Ishikawa (cell line): ENCODE data around the gene RIOK1.

Experiments used
- CEBPB ChIP-seq: IDR thresholded peaks from 2 replicates; pipeline ENCODE4 v1.6.1; 2012
- CREB1 ChIP-seq: IDR thresholded peaks from 2 replicates; pipeline ENCODE4 v1.6.1; 2012; ENCODE audit warnings: low read depth
- EGR1 ChIP-seq: IDR thresholded peaks from 2 replicates; pipeline ENCODE4 v1.6.1; 2012
- EP300 ChIP-seq: IDR thresholded peaks from 2 replicates; pipeline ENCODE4 v1.6.1; 2012; ENCODE audit warnings: borderline replicate concordance
- FOXM1 ChIP-seq: IDR thresholded peaks from 2 replicates; pipeline ENCODE4 v1.6.1; 2012; ENCODE audit warnings: low read depth, borderline replicate concordance
- MAX ChIP-seq: IDR thresholded peaks from 2 replicates; pipeline ENCODE4 v1.6.1; 2012
- NFIC ChIP-seq: IDR thresholded peaks from 2 replicates; pipeline ENCODE4 v1.6.1; 2012
- RAD21 ChIP-seq: IDR thresholded peaks from 2 replicates; pipeline ENCODE4 v1.6.1; 2012; ENCODE audit warnings: low read depth
- TAF1 ChIP-seq: IDR thresholded peaks from 2 replicates; pipeline ENCODE4 v1.6.1; 2012; ENCODE audit warnings: low read depth, mild to moderate bottlenecking
- TCF12 ChIP-seq: IDR thresholded peaks from 2 replicates; pipeline ENCODE4 v1.6.1; 2012; ENCODE audit warnings: low read depth
- TEAD4 ChIP-seq: IDR thresholded peaks from 2 replicates; pipeline ENCODE4 v1.6.1; 2012
- USF1 ChIP-seq: IDR thresholded peaks from 2 replicates; pipeline ENCODE4 v1.6.1; 2012
- YY1 ChIP-seq: IDR thresholded peaks from 2 replicates; pipeline ENCODE4 v1.6.1; 2012; ENCODE audit warnings: low read depth
- ZBTB7A ChIP-seq: IDR thresholded peaks from 2 replicates; pipeline ENCODE4 v1.6.1; 2012; ENCODE audit warnings: low read depth
- TF ChIP-seq, protein P1 (sequence below): IDR thresholded peaks from 2 replicates; pipeline ENCODE4 v1.6.1; 2012; ENCODE audit warnings: low read depth, mild to moderate bottlenecking

RIOK1 gene

GRCh38 chr6:7377961-7378360, 11.6 kb upstream of the RIOK1 start:
- TF ChIP-seq CREB1, result no peak
- TF ChIP-seq RAD21, result no peak
- no peak for TF ChIP-seq ZBTB7A
- TF ChIP-seq YY1, result no peak
- no peak for TF ChIP-seq NFIC
- no peak for TF ChIP-seq FOXM1
- no peak for TF ChIP-seq USF1
- TF ChIP-seq CEBPB, result no peak

DNA sequence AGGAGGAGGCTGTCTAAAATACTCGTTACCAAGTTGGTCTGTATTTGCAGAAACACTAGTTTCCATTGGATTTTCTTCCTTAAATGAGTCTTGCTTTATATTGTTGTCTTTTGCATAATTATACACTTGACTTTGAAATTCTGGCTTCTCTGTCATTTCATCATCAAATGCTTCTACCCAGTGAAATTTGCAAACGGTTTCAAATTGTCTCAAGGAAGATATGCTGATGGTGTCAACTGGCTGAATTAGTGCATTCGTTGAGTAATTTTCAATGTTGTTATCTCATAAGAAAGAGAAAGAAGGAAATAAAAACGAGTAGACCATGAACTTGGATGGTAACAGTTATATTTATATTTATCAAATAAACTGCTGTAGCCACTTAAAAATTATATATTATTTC, 10.9 kb upstream of the RIOK1 start:
- TF ChIP-seq, protein P1, sequence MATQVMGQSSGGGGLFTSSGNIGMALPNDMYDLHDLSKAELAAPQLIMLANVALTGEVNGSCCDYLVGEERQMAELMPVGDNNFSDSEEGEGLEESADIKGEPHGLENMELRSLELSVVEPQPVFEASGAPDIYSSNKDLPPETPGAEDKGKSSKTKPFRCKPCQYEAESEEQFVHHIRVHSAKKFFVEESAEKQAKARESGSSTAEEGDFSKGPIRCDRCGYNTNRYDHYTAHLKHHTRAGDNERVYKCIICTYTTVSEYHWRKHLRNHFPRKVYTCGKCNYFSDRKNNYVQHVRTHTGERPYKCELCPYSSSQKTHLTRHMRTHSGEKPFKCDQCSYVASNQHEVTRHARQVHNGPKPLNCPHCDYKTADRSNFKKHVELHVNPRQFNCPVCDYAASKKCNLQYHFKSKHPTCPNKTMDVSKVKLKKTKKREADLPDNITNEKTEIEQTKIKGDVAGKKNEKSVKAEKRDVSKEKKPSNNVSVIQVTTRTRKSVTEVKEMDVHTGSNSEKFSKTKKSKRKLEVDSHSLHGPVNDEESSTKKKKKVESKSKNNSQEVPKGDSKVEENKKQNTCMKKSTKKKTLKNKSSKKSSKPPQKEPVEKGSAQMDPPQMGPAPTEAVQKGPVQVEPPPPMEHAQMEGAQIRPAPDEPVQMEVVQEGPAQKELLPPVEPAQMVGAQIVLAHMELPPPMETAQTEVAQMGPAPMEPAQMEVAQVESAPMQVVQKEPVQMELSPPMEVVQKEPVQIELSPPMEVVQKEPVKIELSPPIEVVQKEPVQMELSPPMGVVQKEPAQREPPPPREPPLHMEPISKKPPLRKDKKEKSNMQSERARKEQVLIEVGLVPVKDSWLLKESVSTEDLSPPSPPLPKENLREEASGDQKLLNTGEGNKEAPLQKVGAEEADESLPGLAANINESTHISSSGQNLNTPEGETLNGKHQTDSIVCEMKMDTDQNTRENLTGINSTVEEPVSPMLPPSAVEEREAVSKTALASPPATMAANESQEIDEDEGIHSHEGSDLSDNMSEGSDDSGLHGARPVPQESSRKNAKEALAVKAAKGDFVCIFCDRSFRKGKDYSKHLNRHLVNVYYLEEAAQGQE, result no peak
- no peak for TF ChIP-seq MAX
- no peak for TF ChIP-seq FOXM1
- TF ChIP-seq ZBTB7A, result no peak
- no peak for TF ChIP-seq TAF1
- no peak for TF ChIP-seq TEAD4
- TF ChIP-seq EP300, result no peak
- no peak for TF ChIP-seq YY1
- no peak for TF ChIP-seq RAD21
- TF ChIP-seq CEBPB, result no peak
- no peak for TF ChIP-seq CREB1
- TF ChIP-seq EGR1, result no peak
- TF ChIP-seq NFIC, result no peak
- no peak for TF ChIP-seq USF1
- TF ChIP-seq TCF12, result no peak

DNA sequence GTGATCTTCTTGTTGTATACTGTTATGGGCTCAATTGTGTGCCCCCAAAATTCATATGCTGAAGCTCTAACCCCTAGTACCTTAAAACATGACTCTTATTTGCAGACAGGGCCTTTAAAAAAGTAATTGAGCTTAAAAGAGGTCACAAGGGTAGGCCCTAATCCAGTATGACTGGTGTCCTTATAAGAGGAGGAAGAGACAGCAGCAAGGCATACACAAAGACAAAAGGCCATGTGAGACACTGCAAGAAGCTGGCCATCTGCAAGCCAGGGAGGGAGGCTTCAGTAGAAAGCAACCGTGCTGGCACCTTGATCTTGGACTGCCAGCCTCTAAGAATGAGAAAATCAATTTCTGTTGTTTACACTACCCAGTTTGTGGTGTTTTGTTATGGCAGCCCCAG, 8.5 kb upstream of the RIOK1 start:
- no peak for TF ChIP-seq CEBPB
- TF ChIP-seq TAF1, result no peak
- TF ChIP-seq EP300, result no peak
- TF ChIP-seq ZBTB7A, result no peak
- TF ChIP-seq TCF12, result no peak
- TF ChIP-seq, protein P1, result no peak
- TF ChIP-seq EGR1, result no peak
- TF ChIP-seq NFIC, result no peak
- TF ChIP-seq TEAD4, result no peak
- no peak for TF ChIP-seq MAX
- TF ChIP-seq USF1, result no peak
- no peak for TF ChIP-seq YY1
- TF ChIP-seq RAD21, result no peak
- no peak for TF ChIP-seq CREB1
- no peak for TF ChIP-seq FOXM1

DNA sequence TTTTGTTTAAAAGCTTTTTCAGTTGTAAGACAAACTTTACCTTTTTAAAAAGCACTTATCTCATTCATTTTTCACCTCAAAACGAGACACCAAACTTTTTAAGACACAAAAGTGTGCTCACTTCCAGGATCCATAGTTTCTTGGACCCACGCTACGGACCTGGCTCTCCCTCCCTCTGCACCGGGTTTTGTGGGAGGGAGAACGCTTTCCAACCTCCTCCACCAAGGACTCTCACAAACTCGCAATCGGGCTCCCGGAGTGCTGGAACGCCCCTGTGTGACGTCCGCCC, 502 bp upstream of the RIOK1 start:
- TF ChIP-seq, protein P1, result no peak
- TF ChIP-seq FOXM1, result no peak
- no peak for TF ChIP-seq EGR1
- TF ChIP-seq CREB1, result no peak
